Activated CD4-positive, alpha-beta T cell treated with anti-CD3 and anti-CD28 coated beads, Interleukin-2, amount 50 U/mL, for 1 hour (primary cell): ENCODE measurements around the gene STARD10.
A peak's percentile ranks its signal among the peaks of the same experiment; 100 is the strongest.

Experiments
- DNase-seq: peaks from one replicate; pipeline ENCODE4 v3.0.0-alpha.2; 2020

Gene STARD10

DNA sequence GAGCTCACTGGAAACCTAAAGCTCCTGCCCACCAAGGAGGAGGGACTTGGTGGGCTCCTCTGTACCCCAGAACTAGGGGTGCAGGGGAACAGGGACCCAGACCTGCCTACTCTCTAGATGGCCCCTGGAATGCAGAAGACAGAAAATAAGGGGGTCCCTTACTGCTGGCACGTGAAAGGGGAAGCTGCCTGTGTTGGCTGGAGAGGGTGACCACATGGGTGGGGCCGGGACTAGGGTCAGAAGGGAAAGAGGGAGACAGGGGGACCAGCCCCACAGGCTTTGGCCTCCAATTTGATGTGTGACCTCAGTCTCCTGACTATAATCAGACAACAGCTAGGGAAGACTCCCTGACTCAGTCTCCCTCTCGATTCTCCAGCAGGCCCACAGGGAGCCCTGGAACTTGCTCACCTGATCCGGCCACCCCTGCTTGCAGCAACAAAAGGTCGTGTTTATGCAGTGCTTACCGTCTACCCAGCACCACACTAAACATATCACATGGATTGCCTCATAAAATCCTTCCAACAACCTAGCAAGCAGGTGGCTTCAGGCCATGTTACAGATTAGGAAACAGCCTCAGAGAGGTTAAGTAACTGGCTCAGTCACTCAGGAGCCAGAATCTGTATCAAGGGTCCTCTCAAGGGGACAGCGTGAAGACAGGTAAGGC, 51.9 kb downstream of the STARD10 start:
- no peak for DNase-seq

GRCh38 chr11:72741429-72741833, 52.4 kb downstream of the STARD10 start:
- DNase-seq: no peak

GRCh38 chr11:72740562-72741428, 53.1 kb downstream of the STARD10 start:
- no peak for DNase-seq

- DNase-seq: no peak
These were observed 53.8 kb downstream of the STARD10 start for GRCh38 chr11:72740060-72740424.

- no peak for DNase-seq
These were observed 54.4 kb downstream of the STARD10 start for GRCh38 chr11:72739240-72740059.

- DNase-seq: no peak
These were observed 55.4 kb downstream of the STARD10 start for GRCh38 chr11:72738199-72739141.

GRCh38 chr11:72737336-72737735, 56.5 kb downstream of the STARD10 start:
- DNase-seq: no peak

DNA sequence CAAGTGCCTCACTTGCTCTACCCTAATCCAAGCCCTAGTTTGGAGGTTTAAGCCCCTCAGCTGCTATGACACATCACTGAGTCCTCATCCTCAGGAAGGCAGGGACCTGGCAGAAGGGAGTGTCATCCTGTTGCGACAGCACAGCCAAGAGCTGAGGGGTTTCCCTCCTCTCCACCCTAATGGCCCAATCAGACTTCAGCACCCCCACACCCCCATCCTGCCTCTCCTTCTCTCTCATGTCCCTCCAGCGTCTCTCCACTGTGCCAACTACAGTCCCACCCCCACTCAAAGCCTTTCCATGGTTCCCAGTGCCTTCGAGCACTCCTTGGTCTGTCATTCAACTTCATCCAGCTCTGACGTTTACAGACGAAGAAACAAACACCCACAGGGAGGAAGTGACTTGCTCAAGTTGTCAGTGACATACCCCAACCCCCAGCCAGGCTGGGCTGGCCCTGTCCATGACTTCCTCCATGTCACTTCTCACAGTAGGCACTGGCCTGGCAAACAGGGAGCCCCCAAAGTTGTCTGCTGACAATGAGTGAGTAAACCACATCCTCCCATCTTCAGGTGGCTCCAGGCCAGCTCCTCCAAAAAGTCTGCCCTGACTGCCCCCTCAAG, 57.3 kb downstream of the STARD10 start:
- DNase-seq: peak; percentile 52

GRCh38 chr11:72735495-72736027, 58.3 kb downstream of the STARD10 start:
- no peak for DNase-seq

- DNase-seq: no peak
These were observed 61.5 kb downstream of the STARD10 start for GRCh38 chr11:72732329-72732728.

GRCh38 chr11:72730737-72731136, 63.1 kb downstream of the STARD10 start:
- DNase-seq: no peak

- DNase-seq: no peak
These were observed 63.6 kb downstream of the STARD10 start for GRCh38 chr11:72730243-72730642.

GRCh38 chr11:72727521-72727920, 66.3 kb downstream of the STARD10 start:
- DNase-seq: no peak

DNA sequence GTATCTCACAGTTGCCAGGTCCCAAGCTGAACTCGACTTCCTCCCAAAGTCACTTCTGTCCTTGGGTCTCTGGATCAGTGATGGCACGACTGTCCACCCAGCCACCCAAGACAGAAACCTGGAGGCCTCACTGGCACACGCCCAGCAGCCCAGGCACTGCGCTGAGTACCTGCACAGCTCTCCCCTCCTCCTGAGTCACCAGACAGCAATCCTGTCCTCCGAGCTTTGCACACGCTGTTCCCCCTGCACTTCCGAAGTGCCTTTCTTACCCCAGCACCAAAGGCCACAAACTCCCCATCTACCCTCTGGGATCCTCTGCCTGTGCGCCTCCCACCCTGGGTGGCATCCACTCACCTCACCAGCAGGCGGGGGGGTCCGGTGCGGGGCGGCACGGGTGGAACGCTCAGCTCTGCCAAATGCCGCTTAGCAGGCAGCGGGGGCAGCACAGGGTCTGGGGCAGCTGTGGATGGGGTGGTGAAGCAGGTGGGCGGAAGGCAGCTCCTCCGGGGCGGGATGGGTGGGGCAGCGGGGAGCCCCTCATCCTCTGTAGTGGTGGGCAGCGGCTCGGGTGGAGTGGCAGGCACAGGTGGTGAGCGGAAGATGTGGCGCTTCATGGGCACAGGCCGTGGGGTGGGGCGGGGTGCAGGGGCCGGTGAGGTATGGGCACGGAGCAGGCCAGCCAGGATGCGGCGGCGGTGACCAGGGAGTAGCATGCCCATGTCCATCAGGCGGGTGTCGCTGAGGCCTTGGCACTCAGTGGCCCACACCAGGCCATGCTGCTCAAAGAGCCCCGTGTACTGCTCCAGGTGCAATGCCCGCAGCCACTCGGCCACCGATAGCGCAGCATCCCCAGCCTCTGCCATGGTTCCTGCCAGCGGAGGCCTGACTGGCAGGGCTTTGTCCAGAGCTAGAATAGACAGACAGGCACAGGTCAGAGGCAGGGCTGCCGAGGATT, 67.3 kb downstream of the STARD10 start:
- DNase-seq: no peak

DNA sequence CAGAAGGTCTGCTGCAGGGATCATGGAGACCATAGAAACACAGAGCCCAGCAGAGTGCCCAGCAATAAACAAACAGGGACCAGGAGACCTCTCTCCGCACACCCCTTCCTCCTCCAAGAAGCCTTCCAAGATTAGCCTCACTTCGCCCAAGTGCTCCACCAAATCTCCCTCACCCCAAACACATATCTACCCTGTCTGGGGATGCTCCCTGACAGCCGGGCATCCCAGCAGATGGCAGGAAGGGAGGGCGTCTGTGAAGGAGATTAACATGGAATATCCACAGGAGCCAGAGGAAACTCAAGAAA, 68.2 kb downstream of the STARD10 start:
- no peak for DNase-seq

- peak; percentile 77 for DNase-seq
These were observed 68.8 kb downstream of the STARD10 start for GRCh38 chr11:72724851-72725723.

GRCh38 chr11:72724021-72724551, 69.8 kb downstream of the STARD10 start:
- DNase-seq: no peak

DNA sequence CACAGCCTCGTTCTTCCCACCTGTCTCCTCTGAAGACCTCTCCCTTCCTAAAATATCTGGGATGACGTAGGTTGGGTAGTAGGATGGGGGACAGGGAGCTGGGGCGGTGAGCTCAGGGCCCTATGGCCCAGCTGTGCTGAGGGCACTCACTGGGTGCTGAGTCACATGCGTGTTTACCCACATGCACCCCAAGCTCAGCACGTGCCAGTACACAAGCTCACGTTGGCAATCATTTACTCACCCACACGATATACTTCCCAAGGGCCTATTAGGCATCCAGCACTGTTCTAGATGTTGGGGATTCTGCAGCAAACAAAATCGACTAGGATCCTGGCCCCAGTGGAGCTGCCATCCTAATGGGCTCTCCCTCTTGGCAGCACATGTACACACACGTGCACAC, 70.3 kb downstream of the STARD10 start:
- no peak for DNase-seq

- DNase-seq: peak; percentile 79
These were observed 71.6 kb downstream of the STARD10 start for GRCh38 chr11:72722050-72722748.
